GM18858 (cell line): ENCODE results near the gene EVL.

Source experiments
- ATAC-seq: cut with Tn5 transposase; IDR thresholded peaks from one replicate; pipeline ENCODE4 v1.9.1; 2021; ENCODE audit not compliant: unreplicated experiment

Gene EVL

GRCh38 chr14:100065942-100066574, 836 bp downstream of the EVL start:
- no peak for ATAC-seq

GRCh38 chr14:100066962-100067361, 1.7 kb downstream of the EVL start:
- no peak for ATAC-seq

- no peak for ATAC-seq
These were observed 2.3 kb downstream of the EVL start for GRCh38 chr14:100067481-100067880.

- peak; percentile 23 for ATAC-seq
These were observed 3.0 kb downstream of the EVL start for GRCh38 chr14:100067971-100068959.

- no peak for ATAC-seq
These were observed 4.1 kb downstream of the EVL start for GRCh38 chr14:100069161-100069800.

- no peak for ATAC-seq
These were observed 5.1 kb downstream of the EVL start for GRCh38 chr14:100070310-100070709.

- ATAC-seq: no peak
These were observed 6.3 kb downstream of the EVL start for GRCh38 chr14:100071545-100071944.

- ATAC-seq: no peak
These were observed 7.6 kb downstream of the EVL start for GRCh38 chr14:100072783-100073346.

GRCh38 chr14:100073576-100074430, 8.6 kb downstream of the EVL start:
- no peak for ATAC-seq

GRCh38 chr14:100074431-100075100, 9.3 kb downstream of the EVL start:
- no peak for ATAC-seq

GRCh38 chr14:100075681-100076080, 10.5 kb downstream of the EVL start:
- no peak for ATAC-seq

GRCh38 chr14:100076133-100076532, 10.9 kb downstream of the EVL start:
- no peak for ATAC-seq

- no peak for ATAC-seq
These were observed 11.4 kb downstream of the EVL start for GRCh38 chr14:100076606-100077005.

GRCh38 chr14:100077441-100077840, 12.2 kb downstream of the EVL start:
- no peak for ATAC-seq

GRCh38 chr14:100078216-100078803, 13.1 kb downstream of the EVL start:
- ATAC-seq: no peak

GRCh38 chr14:100078997-100079725, 13.9 kb downstream of the EVL start:
- ATAC-seq: peak; percentile 50

GRCh38 chr14:100079726-100080005, 14.4 kb downstream of the EVL start:
- no peak for ATAC-seq

- no peak for ATAC-seq
These were observed 15.0 kb downstream of the EVL start for GRCh38 chr14:100080206-100080605.

GRCh38 chr14:100081997-100082625, 16.9 kb downstream of the EVL start:
- ATAC-seq: no peak
